GM19372 (cell line): ENCODE data around the gene MIOS.
"Not testable (repeated sequence)": the region's sequence is repeated elsewhere in the genome, so short reads cannot be mapped to it uniquely, and the experiment has no call there.

Source experiments
- ATAC-seq: cut with Tn5 transposase; IDR thresholded peaks from one replicate; pipeline ENCODE4 v1.9.1; 2021; ENCODE audit warnings: mild to moderate bottlenecking, low read depth, moderate library complexity; ENCODE audit not compliant: unreplicated experiment

The MIOS gene

GRCh38 chr7:7640221-7641128, 73.8 kb downstream of the MIOS start, which contains the start of gene UMAD1:
Gene UMAD1 (plus strand): TSS chr7:7640752. CDS start chr7:7673372, 32,620 bp downstream.
- peak; percentile 96 for ATAC-seq

GRCh38 chr7:7641129-7641663, 74.5 kb downstream of the MIOS start:
- peak; percentile 5 for ATAC-seq

GRCh38 chr7:7642081-7642480, 75.4 kb downstream of the MIOS start:
- no peak for ATAC-seq

- ATAC-seq: no peak
Observed at GRCh38 chr7:7647495-7648036, 80.9 kb downstream of the MIOS start.

- no peak for ATAC-seq
Observed at GRCh38 chr7:7650682-7651206, 84.1 kb downstream of the MIOS start.

GRCh38 chr7:7651479-7651878, 84.8 kb downstream of the MIOS start:
- ATAC-seq: no peak

- no peak for ATAC-seq
Observed at GRCh38 chr7:7652798-7653540, 86.3 kb downstream of the MIOS start.

GRCh38 chr7:7653593-7654187, 87.0 kb downstream of the MIOS start:
- ATAC-seq: no peak

GRCh38 chr7:7654964-7655715, 88.5 kb downstream of the MIOS start:
- no peak for ATAC-seq

GRCh38 chr7:7656459-7656858, 89.8 kb downstream of the MIOS start:
- ATAC-seq: not testable (repeated sequence)
